NCI-H446 treated with DMSO at 0.1 percent for 48 hours (cell line): ENCODE results near the gene PSMG2.

Experiments
- DNase-seq: peaks from one replicate; lab custom pipeline; 2025; lab: John Stamatoyannopoulos, UW

The PSMG2 gene

DNA sequence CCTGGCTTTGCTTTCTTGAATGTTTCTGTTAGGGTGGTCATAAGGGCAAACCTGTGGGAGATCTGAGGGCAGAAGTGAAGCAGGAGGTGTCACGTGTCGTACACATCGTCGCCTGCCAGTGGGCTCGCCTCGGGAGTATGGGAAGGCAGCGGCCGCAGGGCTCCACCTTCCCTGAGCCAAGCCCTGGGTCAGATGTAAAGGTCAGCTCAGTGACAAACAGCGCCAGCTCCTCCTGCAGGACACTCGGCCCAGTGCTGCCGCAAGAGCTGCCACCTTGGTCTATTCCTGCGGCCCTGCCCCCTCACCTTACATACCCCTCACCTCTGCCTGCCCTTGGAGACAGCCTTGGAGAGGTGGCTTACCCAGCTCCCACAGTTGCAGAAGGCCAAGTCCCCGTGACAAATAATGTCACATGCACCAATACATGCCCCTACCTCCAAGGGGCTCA, 64.2 kb downstream of the PSMG2 start:
- DNase-seq: no peak

GRCh38 chr18:12767580-12768155, 64.8 kb downstream of the PSMG2 start:
- DNase-seq: no peak

DNA sequence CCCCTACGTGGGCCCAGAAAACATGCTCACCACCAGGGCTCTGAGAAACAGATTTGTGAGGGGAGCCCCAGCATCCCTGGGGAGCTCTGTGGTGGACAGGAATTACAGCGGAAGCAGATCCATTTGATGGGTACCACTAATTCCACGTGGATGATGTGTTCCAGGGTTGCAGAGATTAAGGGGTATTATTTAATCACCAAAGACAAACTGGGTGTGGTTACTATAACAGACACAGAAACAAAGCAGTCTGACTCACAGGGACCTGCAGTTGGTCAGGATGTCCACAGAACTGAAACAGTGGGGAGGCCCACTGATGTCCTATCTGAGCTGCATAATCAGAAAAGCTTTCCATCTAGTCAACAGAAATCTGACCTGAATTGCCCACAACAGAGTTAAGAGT, 65.8 kb downstream of the PSMG2 start:
- DNase-seq: no peak

DNA sequence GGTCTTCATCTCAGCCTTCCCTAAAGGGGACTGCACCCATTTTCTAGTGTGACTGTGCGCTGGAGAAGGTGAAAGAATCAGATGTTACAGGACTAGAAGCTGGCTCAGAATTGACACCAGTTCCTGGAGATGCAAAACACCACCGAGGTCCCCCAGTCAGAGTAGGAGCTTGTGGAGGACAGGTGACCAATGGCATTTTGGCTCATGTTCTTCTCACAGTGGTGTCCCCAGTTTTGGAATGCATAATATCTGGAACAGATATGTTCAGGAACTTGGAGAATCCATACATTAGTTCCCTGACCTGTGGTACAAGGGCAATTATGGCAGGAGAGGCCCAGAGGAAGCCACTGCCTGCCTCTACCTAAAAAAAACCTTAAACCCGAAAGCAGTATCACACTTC, 66.3 kb downstream of the PSMG2 start:
- DNase-seq: no peak

DNA sequence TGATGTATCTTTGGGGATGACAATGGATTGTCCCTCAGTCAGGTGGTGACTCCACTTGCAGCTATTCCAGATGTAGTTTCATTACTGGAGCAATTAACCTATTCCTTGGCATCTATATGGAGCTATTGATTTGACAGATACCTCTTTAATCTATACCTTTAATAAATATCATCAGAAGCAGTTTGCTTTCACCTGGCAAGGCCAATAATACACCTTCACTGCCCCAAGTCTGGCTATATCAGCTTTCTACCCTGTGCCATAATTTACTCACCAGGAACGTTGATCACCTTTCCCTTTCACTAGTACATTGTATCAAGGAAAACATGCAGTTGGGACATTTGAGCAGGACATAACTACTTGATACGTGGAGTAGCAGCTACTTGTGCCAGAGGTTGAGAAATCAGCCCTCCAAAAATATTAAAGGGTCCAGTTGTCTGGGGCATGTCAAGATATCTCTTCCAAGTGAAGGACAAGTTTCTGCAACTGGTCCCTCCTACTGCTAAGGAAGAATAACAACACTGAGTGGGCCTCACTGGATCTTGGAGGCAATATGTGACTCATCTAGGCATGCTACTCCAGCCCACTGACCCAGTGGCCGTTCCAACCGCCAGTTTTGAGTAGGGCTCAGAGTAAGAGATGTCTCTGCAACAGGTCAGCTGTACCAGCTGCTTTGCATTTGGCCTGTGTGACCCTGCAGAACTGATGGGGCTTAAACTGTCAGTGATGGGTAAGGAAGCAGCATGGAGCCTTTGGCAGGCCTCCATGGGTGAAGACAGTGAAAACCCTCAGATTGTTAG, 67.0 kb downstream of the PSMG2 start:
- DNase-seq: no peak

DNA sequence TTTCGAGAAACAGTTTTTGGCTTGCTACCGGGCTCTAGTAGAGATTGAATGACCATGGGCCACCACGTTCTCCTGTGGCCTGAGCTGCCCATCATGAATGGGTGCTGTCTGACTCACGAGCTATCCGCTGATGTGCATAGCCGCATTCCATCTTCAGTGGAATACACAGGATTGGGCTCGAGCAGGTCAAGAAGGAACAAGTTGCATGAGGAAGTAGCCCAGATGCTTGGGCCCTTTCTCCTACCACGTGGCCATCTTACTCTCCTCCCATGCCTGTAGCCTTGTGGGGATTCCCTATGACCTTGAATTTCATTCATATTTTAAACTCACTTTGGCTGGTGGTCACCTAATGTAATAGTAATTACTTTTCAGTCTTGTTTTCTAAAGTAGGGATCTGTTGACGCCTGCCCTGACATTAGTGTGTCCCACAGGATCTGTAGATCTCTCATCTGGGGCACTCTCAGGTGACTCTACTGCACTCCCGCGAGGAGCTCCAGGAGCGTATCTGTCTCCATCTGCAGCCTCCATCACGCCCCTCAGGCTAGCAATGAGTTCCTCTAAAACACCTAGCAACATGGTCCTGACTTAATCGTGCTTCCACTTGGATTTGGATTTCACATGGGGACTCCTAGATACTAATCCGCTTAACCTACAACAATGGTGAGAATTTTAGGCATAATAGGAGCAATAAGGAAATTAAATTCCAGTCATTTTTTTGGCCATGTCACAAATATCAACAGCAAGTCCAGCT, 67.8 kb downstream of the PSMG2 start:
- DNase-seq: no peak

GRCh38 chr18:12772111-12772510, 69.3 kb downstream of the PSMG2 start:
- no peak for DNase-seq

DNA sequence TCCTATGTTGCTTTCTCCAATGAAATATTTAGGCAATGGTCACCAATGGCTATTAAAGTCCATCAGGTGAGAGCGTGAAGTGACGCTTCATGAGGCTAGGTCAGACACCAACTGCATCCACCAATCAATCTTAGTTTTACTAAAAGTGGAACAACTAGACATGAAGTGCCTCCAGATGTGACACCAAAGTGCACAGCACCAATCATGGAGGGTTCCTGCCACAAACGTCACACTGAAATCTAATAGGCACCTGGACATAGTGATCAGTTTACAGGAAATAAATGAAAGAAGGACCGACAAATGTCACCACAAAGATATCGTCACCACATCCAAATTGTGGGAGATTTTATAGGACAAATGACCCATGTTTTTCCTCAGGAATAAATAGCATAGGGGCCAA, 70.5 kb downstream of the PSMG2 start:
- DNase-seq: no peak

DNA sequence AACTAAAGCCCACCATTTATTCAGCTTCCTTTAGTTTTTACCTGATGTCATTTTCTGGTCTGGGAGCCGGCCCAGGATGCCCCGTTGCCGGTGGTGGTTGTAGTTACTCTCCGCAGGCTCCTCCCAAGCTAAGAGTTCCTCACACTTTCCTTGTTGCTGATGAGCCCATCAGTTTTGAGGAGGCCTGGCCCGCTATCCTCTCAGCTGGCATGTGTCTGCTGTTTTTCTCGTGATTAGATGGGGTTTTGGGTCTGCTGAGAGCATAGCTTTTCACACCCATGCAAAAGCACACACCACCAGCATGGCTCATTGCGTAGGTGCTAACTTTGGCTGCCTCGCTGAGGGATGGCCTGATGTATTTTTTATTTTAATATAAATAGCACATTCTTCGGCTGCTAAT, 72.1 kb downstream of the PSMG2 start:
- no peak for DNase-seq
